Measurements from ENCODE around the gene NAALADL2. TPM values are rescaled to one million over a fixed set of nuclear protein-coding genes. Genes with fewer than 3 reads are reported as not detected.
"Not testable (repeated sequence)": the region's sequence is repeated elsewhere in the genome, so short reads cannot be mapped to it uniquely, and the experiment has no call there.

NAALADL2 gene
- total and polyA plus RNA-seq, 2 donors (not counting 3 experiments of a cell fraction or from before 2014, with no cell fraction given): 1.1 to 4.0 TPM

- FAIRE-seq (no peak), DNase-seq (ENCODE audit: low read depth, low spot score) (no peak)
- Histone ChIP-seq H3K79me2 (ENCODE audit: control insufficient read depth, insufficient read depth, low read length) (no peaks in the 10 kb centered on the region), H4K20me1 (replicated peaks; ENCODE audit: control insufficient read depth, extremely low read depth, insufficient read depth, low read length) (no peaks in the 10 kb centered on the region), H3K9me3 (replicated peaks; ENCODE audit: control insufficient read depth, insufficient read depth, low read length) (no peaks in the 10 kb centered on the region), H3K9ac (replicated peaks; ENCODE audit: extremely low read depth, insufficient read depth, low read length) (no peak overlapping the region), H3K9me1 (replicated peaks; ENCODE audit: control insufficient read depth, extremely low read depth, insufficient read depth, low read length) (no peaks in the 10 kb centered on the region), H3K27ac (ENCODE audit: insufficient read depth, low read depth, low read length) (no peak overlapping the region), H2AFZ (ENCODE audit: low read depth, low read length) (no peak overlapping the region), H3K4me2 (ENCODE audit: insufficient read depth, low read length) (no peak overlapping the region), H3K27me3 (ENCODE audit: control insufficient read depth in 2 of 2, insufficient read depth in 2 of 2, low read length in 2 of 2) (no peaks in the 10 kb centered on the region), H3K4me3 (replicated peaks in 1 of 3; ENCODE audit: insufficient read depth in 1 of 3, low read depth in 1 of 3, low read length in 3 of 3) (no peak overlapping the region), H3K36me3 (ENCODE audit: control insufficient read depth in 2 of 2, extremely low read depth in 1 of 2, insufficient read depth in 2 of 2, low read length in 2 of 2) (no peaks in the 10 kb centered on the region), H3K4me1 (ENCODE audit: control insufficient read depth, extremely low read depth, insufficient read depth, low read length) (no peaks in the 10 kb centered on the region)
- TF ChIP-seq MYC (IDR thresholded peaks at IDR 0.05; ENCODE audit: low read depth, low read length) (no peak), POLR2A (IDR thresholded peaks at IDR 0.05; ENCODE audit: low read depth, low read length) (no peak), GATA2 (IDR thresholded peaks at IDR 0.05; ENCODE audit: insufficient read depth, insufficient read length, low read depth, low read length) (no peak), POLR2AphosphoS5 (IDR thresholded peaks at IDR 0.05; ENCODE audit: insufficient read depth, low read depth, low read length) (no peak), FOS (IDR thresholded peaks at IDR 0.05; ENCODE audit: borderline replicate concordance, insufficient read depth, low read length) (no peak), JUN (IDR thresholded peaks at IDR 0.05; ENCODE audit: borderline replicate concordance, insufficient read depth, insufficient read length, low read depth) (no peak)
- ChIA-PET CTCF (no interaction called here), POLR2A (no interaction called here)
- intact Hi-C loops (cut with micrococcal nuclease) (no loop called here), dilution Hi-C loops (cut with MboI; ENCODE audit: extremely low pct_ligation_motif_present, low sequenced_read_pairs) (no loop called here)
- BruUV-seq (replicated peaks): no TSS peak
Measured at GRCh38 chr3:175818811-175819464, 959.8 kb downstream of the NAALADL2 start.

GRCh38 chr3:175822766-175823491 lies 963.8 kb downstream of the NAALADL2 start:
- POLR2A ChIA-PET; dilution Hi-C loops (cut with MboI; ENCODE audit: extremely low pct_ligation_motif_present, low sequenced_read_pairs); CTCF ChIA-PET: not testable (repeated sequence)

GRCh38 chr3:175825016-175825580 lies 966.0 kb downstream of the NAALADL2 start:
- H3K27me3 ChIP-seq (ENCODE audit: control insufficient read depth in 2 of 2, insufficient read depth in 2 of 2, low read length in 2 of 2); H4K20me1 ChIP-seq (replicated peaks; ENCODE audit: control insufficient read depth, extremely low read depth, insufficient read depth, low read length); CTCF ChIA-PET; H3K79me2 ChIP-seq (ENCODE audit: control insufficient read depth, insufficient read depth, low read length); DNase-seq (ENCODE audit: low read depth, low spot score); FAIRE-seq; H3K9me1 ChIP-seq (replicated peaks; ENCODE audit: control insufficient read depth, extremely low read depth, insufficient read depth, low read length); dilution Hi-C loops (cut with MboI; ENCODE audit: extremely low pct_ligation_motif_present, low sequenced_read_pairs); H3K4me3 ChIP-seq (replicated peaks in 1 of 3; ENCODE audit: insufficient read depth in 1 of 3, low read depth in 1 of 3, low read length in 3 of 3); POLR2A ChIA-PET; H3K4me2 ChIP-seq (ENCODE audit: insufficient read depth, low read length); H2AFZ ChIP-seq (ENCODE audit: low read depth, low read length); H3K9ac ChIP-seq (replicated peaks; ENCODE audit: extremely low read depth, insufficient read depth, low read length); H3K36me3 ChIP-seq (ENCODE audit: control insufficient read depth in 2 of 2, extremely low read depth in 1 of 2, insufficient read depth in 2 of 2, low read length in 2 of 2); H3K4me1 ChIP-seq (ENCODE audit: control insufficient read depth, extremely low read depth, insufficient read depth, low read length); H3K9me3 ChIP-seq (replicated peaks; ENCODE audit: control insufficient read depth, insufficient read depth, low read length); H3K27ac ChIP-seq (ENCODE audit: insufficient read depth, low read depth, low read length); intact Hi-C loops (cut with micrococcal nuclease); BruUV-seq (replicated peaks): not testable (repeated sequence)

More at GRCh38 chr3:175822766-175823491, 963.8 kb downstream of the NAALADL2 start:
- DNase-seq (ENCODE audit: low read depth, low spot score); intact Hi-C loops (cut with micrococcal nuclease); H3K27ac ChIP-seq (ENCODE audit: insufficient read depth, low read depth, low read length); FAIRE-seq; H3K9me1 ChIP-seq (replicated peaks; ENCODE audit: control insufficient read depth, extremely low read depth, insufficient read depth, low read length); H3K79me2 ChIP-seq (ENCODE audit: control insufficient read depth, insufficient read depth, low read length); H3K36me3 ChIP-seq (ENCODE audit: control insufficient read depth in 2 of 2, extremely low read depth in 1 of 2, insufficient read depth in 2 of 2, low read length in 2 of 2); H3K27me3 ChIP-seq (ENCODE audit: control insufficient read depth in 2 of 2, insufficient read depth in 2 of 2, low read length in 2 of 2); H3K4me1 ChIP-seq (ENCODE audit: control insufficient read depth, extremely low read depth, insufficient read depth, low read length); H3K9me3 ChIP-seq (replicated peaks; ENCODE audit: control insufficient read depth, insufficient read depth, low read length); H2AFZ ChIP-seq (ENCODE audit: low read depth, low read length); H3K9ac ChIP-seq (replicated peaks; ENCODE audit: extremely low read depth, insufficient read depth, low read length); BruUV-seq (replicated peaks); H3K4me2 ChIP-seq (ENCODE audit: insufficient read depth, low read length); H4K20me1 ChIP-seq (replicated peaks; ENCODE audit: control insufficient read depth, extremely low read depth, insufficient read depth, low read length); H3K4me3 ChIP-seq (replicated peaks in 1 of 3; ENCODE audit: insufficient read depth in 1 of 3, low read depth in 1 of 3, low read length in 3 of 3): not testable (repeated sequence)

Measured in endothelial cell of umbilical vein (primary cell).